Stimulated activated CD8-positive, alpha-beta memory T cell treated with anti-CD3 and anti-CD28 coated beads, Interleukin-12 subunit alpha, Interleukin-12 subunit beta, amount 100 ng/mL, for 1 hour (primary cell): ENCODE data around the gene KIF21A.

Source experiments
- DNase-seq: peaks from one replicate; pipeline ENCODE4 v3.0.0-alpha.2; 2020; ENCODE audit warnings: low read depth

The KIF21A gene

GRCh38 chr12:39272871-39273655, 169.9 kb downstream of the KIF21A start:
- DNase-seq, result no peak

GRCh38 chr12:39269492-39269891, 173.4 kb downstream of the KIF21A start:
- no peak for DNase-seq

GRCh38 chr12:39267886-39268285, 175.0 kb downstream of the KIF21A start:
- DNase-seq, result no peak

- no peak for DNase-seq
These were observed 190.3 kb downstream of the KIF21A start for GRCh38 chr12:39252628-39253027.
